Retina (tissue), 1 donor: Measurements from ENCODE around the gene ANAPC13.

Experiments
- DNase-seq: peaks from one replicate; pipeline ENCODE4 v3.0.0-alpha.2; 2016

Gene ANAPC13

GRCh38 chr3:134448664-134449063 lies 37.1 kb downstream of the ANAPC13 start:
- no peak for DNase-seq

- no peak for DNase-seq
These were observed 38.4 kb downstream of the ANAPC13 start for GRCh38 chr3:134447351-134447750.

GRCh38 chr3:134446800-134447199 lies 39.0 kb downstream of the ANAPC13 start:
- DNase-seq, result no peak

- no peak for DNase-seq
These were observed 40.1 kb downstream of the ANAPC13 start for GRCh38 chr3:134445636-134446035.

GRCh38 chr3:134445095-134445494 lies 40.7 kb downstream of the ANAPC13 start:
- DNase-seq, result no peak

- DNase-seq, result no peak
These were observed 44.0 kb downstream of the ANAPC13 start for GRCh38 chr3:134441821-134442220.

GRCh38 chr3:134441321-134441720 lies 44.5 kb downstream of the ANAPC13 start:
- DNase-seq, result no peak

- DNase-seq, result no peak
These were observed 48.5 kb downstream of the ANAPC13 start for GRCh38 chr3:134437211-134437752.

GRCh38 chr3:134432236-134432635 lies 53.5 kb downstream of the ANAPC13 start:
- DNase-seq, result no peak

- DNase-seq, result no peak
These were observed 54.8 kb downstream of the ANAPC13 start for GRCh38 chr3:134430950-134431445.

- DNase-seq, result no peak
These were observed 55.6 kb downstream of the ANAPC13 start for GRCh38 chr3:134430174-134430573.

GRCh38 chr3:134428401-134428800 lies 57.4 kb downstream of the ANAPC13 start:
- no peak for DNase-seq
